HepG2 (cell line): Measurements from ENCODE around the gene COPE.

Experiments used
- POLR2A ChIP-seq, 2 experiments: IDR thresholded peaks; 2 replicates each; pipeline ENCODE4 v1.6.1; 2011; ENCODE audit warnings: low read depth in 2 of 2, low read length in 2 of 2, mild to moderate bottlenecking in 1 of 2, moderate library complexity in 1 of 2; ENCODE audit not compliant: insufficient read depth in 1 of 2
- RFX5 ChIP-seq: IDR thresholded peaks from 2 replicates; pipeline ENCODE4 v1.6.1; 2011; ENCODE audit warnings: low read depth, low read length, improper control_type of control experiment
- YY1 ChIP-seq: IDR thresholded peaks from 2 replicates; pipeline ENCODE4 v1.6.1; 2011; ENCODE audit warnings: low read length, low read depth, moderate library complexity, mild to moderate bottlenecking; ENCODE audit not compliant: insufficient read depth, insufficient replicate concordance
- ZNF510 ChIP-seq: sonication (generic); formaldehyde crosslinking; IDR thresholded peaks from 2 replicates; pipeline ENCODE4 v1.4.0; 2020; ENCODE audit warnings: low read depth, mild to moderate bottlenecking, missing genetic modification reagents
- TF ChIP-seq, protein P1 (sequence below): sonication (generic); formaldehyde crosslinking; IDR thresholded peaks from 2 replicates; pipeline ENCODE4 v1.5.0; 2020; ENCODE audit warnings: mild to moderate bottlenecking, missing genetic modification reagents, moderate library complexity

DNA sequence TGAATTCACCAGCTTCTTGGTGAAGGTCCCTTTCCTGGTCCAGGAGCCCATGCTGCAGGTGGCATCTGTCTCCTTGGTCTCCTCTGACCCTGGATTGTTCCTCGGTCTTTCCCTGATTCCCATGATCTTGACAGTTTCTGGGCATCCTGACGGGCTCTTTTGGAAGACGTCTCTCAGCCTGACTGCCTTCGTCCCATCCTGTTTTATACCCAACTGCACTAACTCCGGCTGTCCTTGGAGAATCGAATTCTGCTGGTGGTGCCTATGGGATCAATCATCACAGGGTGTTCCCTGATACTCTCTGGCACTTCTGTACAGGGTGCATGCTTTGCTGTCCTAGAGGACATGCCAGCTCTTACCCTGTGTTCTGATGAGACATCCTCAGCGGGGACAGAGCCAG is 42.3 kb downstream of the COPE start:
- TF ChIP-seq, protein P1, sequence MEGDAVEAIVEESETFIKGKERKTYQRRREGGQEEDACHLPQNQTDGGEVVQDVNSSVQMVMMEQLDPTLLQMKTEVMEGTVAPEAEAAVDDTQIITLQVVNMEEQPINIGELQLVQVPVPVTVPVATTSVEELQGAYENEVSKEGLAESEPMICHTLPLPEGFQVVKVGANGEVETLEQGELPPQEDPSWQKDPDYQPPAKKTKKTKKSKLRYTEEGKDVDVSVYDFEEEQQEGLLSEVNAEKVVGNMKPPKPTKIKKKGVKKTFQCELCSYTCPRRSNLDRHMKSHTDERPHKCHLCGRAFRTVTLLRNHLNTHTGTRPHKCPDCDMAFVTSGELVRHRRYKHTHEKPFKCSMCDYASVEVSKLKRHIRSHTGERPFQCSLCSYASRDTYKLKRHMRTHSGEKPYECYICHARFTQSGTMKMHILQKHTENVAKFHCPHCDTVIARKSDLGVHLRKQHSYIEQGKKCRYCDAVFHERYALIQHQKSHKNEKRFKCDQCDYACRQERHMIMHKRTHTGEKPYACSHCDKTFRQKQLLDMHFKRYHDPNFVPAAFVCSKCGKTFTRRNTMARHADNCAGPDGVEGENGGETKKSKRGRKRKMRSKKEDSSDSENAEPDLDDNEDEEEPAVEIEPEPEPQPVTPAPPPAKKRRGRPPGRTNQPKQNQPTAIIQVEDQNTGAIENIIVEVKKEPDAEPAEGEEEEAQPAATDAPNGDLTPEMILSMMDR (CRISPR knock-in tag) = no peak
- TF ChIP-seq POLR2A (IDR thresholded peaks at IDR 0.05; ENCODE audit: insufficient read depth in 1 of 2, low read depth in 2 of 2, low read length in 2 of 2) = no peak
- no peak for TF ChIP-seq RFX5
- no peak for TF ChIP-seq YY1
- no peak for TF ChIP-seq ZNF510
